Spleen (tissue), 7 donors: ENCODE data around the gene SH2D3C.
A peak's percentile ranks its signal among the peaks of the same experiment; 100 is the strongest.

Source experiments
- CTCF ChIP-seq, 11 experiments: fragments of 200-600 bp in 7 of 11; fragments of 450-650 bp in 4 of 11; sonication (generic) in 4 of 11; IDR thresholded peaks in 8 of 11; conservative IDR thresholded peaks in 3 of 11; 1 replicate in 7 of 11; 2 replicates in 4 of 11; pipeline versions ENCODE4 v1.4.0 to v1.8.0; 2016 to 2021; ENCODE audit warnings: antibody characterized with exemption in 11 of 11, inconsistent platforms in 4 of 11, mild to moderate bottlenecking in 1 of 11
- POLR2A ChIP-seq, 3 donors: fragments of 450-650 bp; IDR thresholded peaks; one replicate each; pipeline ENCODE4 v1.5.1; 2017; ENCODE audit warnings: antibody characterized with exemption in 3 of 3, mild to moderate bottlenecking in 1 of 3
- POLR2AphosphoS5 ChIP-seq, 3 donors: sonication (generic); formaldehyde crosslinking; IDR thresholded peaks; one replicate each; pipeline ENCODE4 v1.5.1; 2017; ENCODE audit warnings: antibody characterized with exemption in 3 of 3
- donor health status: DM: no; HTN: no; CAD: no; lungs with moderate emphysema.
- donor health status: DM: no; HTN: no; CAD: no.
- donor health status: DM: no; HTN: no; CAD: no.

- TF ChIP-seq CTCF (IDR thresholded peaks at IDR 0.05 in 8 of 11, conservative IDR thresholded peaks at IDR 0.05 in 3 of 11) (peak in 2 of 11 experiments; percentile 13 to 14), POLR2A (IDR thresholded peaks at IDR 0.05) (no peak), POLR2AphosphoS5 (IDR thresholded peaks at IDR 0.05) (peak; percentile 53 to 60 (median 58))
These were observed 2.1 kb downstream of the SH2D3C start for GRCh38 chr9:127776195-127776923.
